Small intestine (tissue), 7 donors: ENCODE data around the gene LDLRAD2. TPM values are rescaled to one million over a fixed set of nuclear protein-coding genes. Genes with fewer than 3 reads are reported as not detected.
"Not testable (repeated sequence)": the region's sequence is repeated elsewhere in the genome, so short reads cannot be mapped to it uniquely, and the experiment has no call there.

Source experiments
- DNase-seq, 2 donors: peaks; one replicate each; pipeline versions ENCODE4 v3.0.0 to v3.0.0-alpha.2; 2013
- FAIRE-seq: peaks from 2 replicates; lab custom pipeline; 2012; peaks lifted over from hg19 to GRCh38; lab: Jason Lieb, UNC
- H3K27ac ChIP-seq, 3 donors: one replicate each; pipeline ENCODE4 v1.5.1; 2013; ENCODE audit warnings: low read length in 2 of 3, mild to moderate bottlenecking in 2 of 3, control low read depth in 1 of 3, inconsistent platforms in 1 of 3, low read depth in 1 of 3, moderate library complexity in 1 of 3
- H3K27me3 ChIP-seq, 3 donors: one replicate each; pipeline ENCODE4 v1.6.1; 2013; ENCODE audit warnings: low read length in 3 of 3, inconsistent platforms in 1 of 3; ENCODE audit not compliant: control insufficient read depth in 3 of 3, insufficient read depth in 3 of 3
- H3K36me3 ChIP-seq, 3 donors: one replicate each; pipeline ENCODE4 v1.6.1; 2013; ENCODE audit warnings: low read length in 3 of 3, inconsistent platforms in 1 of 3, low read depth in 1 of 3, mild to moderate bottlenecking in 1 of 3, moderate library complexity in 1 of 3; ENCODE audit not compliant: control insufficient read depth in 3 of 3, insufficient read depth in 2 of 3
- H3K4me1 ChIP-seq, 3 donors: one replicate each; pipeline ENCODE4 v1.6.1; 2013; ENCODE audit warnings: low read length in 2 of 3, inconsistent platforms in 1 of 3, low read depth in 1 of 3, mild to moderate bottlenecking in 1 of 3, moderate library complexity in 1 of 3; ENCODE audit not compliant: control insufficient read depth in 3 of 3, insufficient read depth in 2 of 3
- H3K4me3 ChIP-seq, 3 donors: one replicate each; pipeline ENCODE4 v1.5.1; 2013; ENCODE audit warnings: low read length in 3 of 3, control low read depth in 1 of 3, inconsistent platforms in 1 of 3, low read depth in 1 of 3, mild to moderate bottlenecking in 1 of 3, moderate library complexity in 1 of 3
- H3K9me3 ChIP-seq, 2 donors: one replicate each; pipeline ENCODE4 v1.6.1; 2013; ENCODE audit warnings: low read depth in 1 of 2, low read length in 1 of 2; ENCODE audit not compliant: control insufficient read depth in 2 of 2, insufficient read depth in 1 of 2
- WGBS, 3 donors: extraction: QIAGEN DNeasy Blood & Tissue Kit; methylation state at CpG; one replicate each; pipeline ENCODE4 v1.1.7; 2013; 5-methylcytosine and 5-hydroxymethylcytosine counted together
- polyA plus RNA-seq, 4 donors: library from polyadenylated mRNA; stranded (reverse) in 3 of 4; unstranded in 1 of 4; fragments of 200-250 nt in 3 of 4; fragments of 120-200 nt in 1 of 4; gene quantifications; one replicate each; pipeline versions ENCODE4 v1.2.1 to v1.2.3, GENCODE V29; 2013
- donor health status: healthy with polysubstance abuse.
- donor health status: control.
- donor health status: control.
- donor health status: Bipolar disorder and iron deficiency.
- donor health status: healthy.

Gene LDLRAD2
- polyA plus RNA-seq, 4 donors: 0.22 to 1.7 (median 0.83) TPM

GRCh38 chr1:21770602-21771001 lies 41.5 kb upstream of the LDLRAD2 start:
- H3K4me1 ChIP-seq, H3K9me3 ChIP-seq, H3K27me3 ChIP-seq, DNase-seq, H3K27ac ChIP-seq, FAIRE-seq, H3K4me3 ChIP-seq: not testable (repeated sequence)
- 91 to 96% (median 96%) methylated on average over 9 of the region's 9 CpGs for WGBS, 3 donors
- peaks cover 0 to 25% (median 0%) of the 10 kb centered on the region in 3 donors for H3K36me3 ChIP-seq

GRCh38 chr1:21771672-21772071 lies 40.4 kb upstream of the LDLRAD2 start:
- not testable (repeated sequence) for H3K4me1 ChIP-seq

GRCh38 chr1:21773585-21773984 lies 38.5 kb upstream of the LDLRAD2 start:
- FAIRE-seq (no peak), DNase-seq (peak in 1 of 2 donors; percentile 41)
- H3K27me3 ChIP-seq: no peaks in the 10 kb centered on the region
- H3K4me1 ChIP-seq: no peaks in the 10 kb centered on the region
- WGBS, 3 donors: 22 to 33% (median 25%) methylated on average over 3 of the region's 3 CpGs
- no peak overlapping the region for H3K4me3 ChIP-seq
- H3K9me3 ChIP-seq: peaks cover 0 to 4% of the 10 kb centered on the region in 2 donors
- peaks cover 0 to 23% (median 0%) of the 10 kb centered on the region in 3 donors for H3K36me3 ChIP-seq
- H3K27ac ChIP-seq: no peak overlapping the region

More at GRCh38 chr1:21771672-21772071, 40.4 kb upstream of the LDLRAD2 start:
- FAIRE-seq, H3K9me3 ChIP-seq, H3K27me3 ChIP-seq, H3K4me3 ChIP-seq, H3K27ac ChIP-seq, DNase-seq: not testable (repeated sequence)
- H3K36me3 ChIP-seq: peaks cover 0 to 21% (median 0%) of the 10 kb centered on the region in 3 donors
- WGBS, 3 donors: 87 to 93% (median 90%) methylated on average over 10 of the region's 10 CpGs

GRCh38 chr1:21774835-21775549 lies 37.1 kb upstream of the LDLRAD2 start:
- Histone ChIP-seq H3K27ac (no peak overlapping the region), H3K4me3 (no peak overlapping the region), H3K9me3 (peaks cover 0 to 4% of the 10 kb centered on the region in 2 donors), H3K4me1 (no peaks in the 10 kb centered on the region), H3K36me3 (peaks cover 0 to 17% (median 0%) of the 10 kb centered on the region in 3 donors), H3K27me3 (no peaks in the 10 kb centered on the region)
- WGBS, 3 donors: 91 to 95% (median 95%) methylated on average over 15 of the region's 15 CpGs
- no peak for FAIRE-seq
- no peak for DNase-seq

DNA sequence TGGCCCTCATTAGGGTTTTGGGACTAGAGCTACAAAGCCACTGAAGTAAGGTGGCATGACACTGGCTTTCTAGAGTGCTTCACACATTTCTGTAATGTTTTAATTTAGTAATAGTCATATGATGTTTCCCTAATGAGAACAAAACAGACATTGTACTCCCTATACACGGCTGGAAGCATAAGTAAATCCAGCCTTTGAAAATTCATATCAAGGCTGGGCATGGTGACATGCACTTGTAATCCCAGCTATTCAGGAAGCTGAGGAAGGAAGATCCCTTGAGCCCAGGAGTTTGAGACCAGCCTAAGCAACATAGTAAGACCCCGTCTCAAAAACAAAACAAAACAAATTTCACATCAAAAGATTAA lies 36.5 kb upstream of the LDLRAD2 start:
- no peak for FAIRE-seq

GRCh38 chr1:21775985-21776562 lies 36.0 kb upstream of the LDLRAD2 start:
- no peak for FAIRE-seq
- Histone ChIP-seq H3K4me3 (no peak overlapping the region), H3K4me1 (peaks cover 0 to 1% (median under 1%) of the 10 kb centered on the region in 3 donors), H3K36me3 (peaks cover 0 to 16% (median 0%) of the 10 kb centered on the region in 3 donors), H3K9me3 (peaks cover 0 to 4% of the 10 kb centered on the region in 2 donors), H3K27ac (no peak overlapping the region), H3K27me3 (no peaks in the 10 kb centered on the region)
- no peak for DNase-seq

More for the DNA sequence above, 36.5 kb upstream of the LDLRAD2 start:
- WGBS, 3 donors: 49 to 60% (median 51%) methylated on average over 2 of the region's 2 CpGs
- no peak for DNase-seq
- H3K4me1 ChIP-seq: no peaks in the 10 kb centered on the region
- no peak overlapping the region for H3K4me3 ChIP-seq
- no peak overlapping the region for H3K27ac ChIP-seq
- no peaks in the 10 kb centered on the region for H3K27me3 ChIP-seq
- peaks cover 0 to 17% (median 0%) of the 10 kb centered on the region in 3 donors for H3K36me3 ChIP-seq
- H3K9me3 ChIP-seq: peaks cover 0 to 4% of the 10 kb centered on the region in 2 donors

DNA sequence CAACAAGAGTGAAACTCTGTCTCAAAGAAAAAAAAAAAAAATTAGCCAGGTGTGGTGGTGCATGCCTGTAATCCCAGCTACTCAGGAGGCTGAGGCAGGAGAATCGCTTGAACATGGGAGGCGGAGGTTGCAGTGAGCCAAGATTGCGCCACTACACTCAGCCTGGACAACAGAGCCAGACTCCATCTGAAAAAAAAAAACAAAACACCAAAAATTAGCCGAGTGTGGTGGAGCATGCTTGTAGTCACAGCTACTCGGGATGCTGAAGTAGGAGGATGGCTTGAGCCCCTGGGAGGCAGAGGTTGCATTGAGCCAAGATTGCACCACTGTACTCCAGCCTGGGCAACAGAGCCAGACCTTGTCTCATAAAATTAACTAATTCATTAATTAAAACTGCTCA lies 35.1 kb upstream of the LDLRAD2 start:
- not testable (repeated sequence) for H3K4me3 ChIP-seq, H3K9me3 ChIP-seq, FAIRE-seq, H3K27me3 ChIP-seq, DNase-seq, H3K27ac ChIP-seq, H3K4me1 ChIP-seq
- WGBS, 3 donors: 76 to 86% (median 85%) methylated on average over 5 of the region's 5 CpGs
- H3K36me3 ChIP-seq: peaks cover 0 to 15% (median 0%) of the 10 kb centered on the region in 3 donors

GRCh38 chr1:21778405-21778727 lies 33.7 kb upstream of the LDLRAD2 start:
- WGBS, 3 donors: 94 to 99% (median 98%) methylated on average over 2 of the region's 2 CpGs
- DNase-seq (no peak), FAIRE-seq (no peak)
- peaks cover 0 to 4% of the 10 kb centered on the region in 2 donors for H3K9me3 ChIP-seq
- peaks cover 0 to 11% (median 0%) of the 10 kb centered on the region in 3 donors for H3K36me3 ChIP-seq
- no peak overlapping the region for H3K27ac ChIP-seq
- H3K27me3 ChIP-seq: no peaks in the 10 kb centered on the region
- H3K4me3 ChIP-seq: no peak overlapping the region
- H3K4me1 ChIP-seq: peaks cover 0 to 6% (median 5%) of the 10 kb centered on the region in 3 donors
